IMR-90 (cell line): ENCODE data around the gene PDILT. TPM values are rescaled to one million over a fixed set of nuclear protein-coding genes. Genes with fewer than 3 reads are reported as not detected.
"Not testable (repeated sequence)": the region's sequence is repeated elsewhere in the genome, so short reads cannot be mapped to it uniquely, and the experiment has no call there.

ENCODE experiments used
- ATAC-seq: fragments of 200-7000 bp; cut with Tn5 transposase; 2 replicates; pipeline ENCODE4 v1.9.1; 2020; ENCODE audit warnings: low read depth, mild to moderate bottlenecking, moderate library complexity
- BruUV-seq: library from RNA; stranded (reverse); fragments of 400-500 nt; replicated peaks from 2 replicates; lab custom pipeline; 2021; lab: Mats Ljungman, UMichigan
- CTCF ChIA-PET: fragments of 300-600 bp; formaldehyde crosslinking; extraction: SDS; loops from one replicate; lab custom pipeline; 2021; ENCODE audit warnings: antibody characterized with exemption; lab: Yijun Ruan, JAX
- POLR2A ChIA-PET: fragments of 300-600 bp; sonication (Branson Sonifier 250); formaldehyde crosslinking; loops from one replicate; lab custom pipeline; 2022; ENCODE audit warnings: antibody characterized with exemption; ENCODE audit not compliant: unreplicated experiment; lab: Charles Lee
- DNase-seq: peaks from one replicate; pipeline ENCODE4 v3.0.0; 2013
- H2AFZ ChIP-seq: replicated peaks from 2 replicates; pipeline ENCODE3; 2013; ENCODE audit warnings: low read length, mild to moderate bottlenecking; ENCODE audit not compliant: poor library complexity
- H2AK5ac ChIP-seq: 2 replicates; pipeline ENCODE4 v1.6.1; 2013; ENCODE audit warnings: low read depth, low read length, inconsistent platforms
- H2AK9ac ChIP-seq: replicated peaks from 2 replicates; pipeline ENCODE3; 2013; ENCODE audit warnings: mild to moderate bottlenecking, low read depth, low read length, moderate library complexity; ENCODE audit not compliant: poor library complexity
- H2BK120ac ChIP-seq: 2 replicates; pipeline ENCODE4 v1.6.1; 2013; ENCODE audit warnings: low read depth, low read length, inconsistent platforms
- H2BK15ac ChIP-seq: 3 replicates; pipeline ENCODE4 v1.6.1; 2013; ENCODE audit warnings: low read depth, low read length, inconsistent platforms
- H2BK20ac ChIP-seq: 2 replicates; pipeline ENCODE4 v1.6.1; 2013; ENCODE audit warnings: low read depth, mild to moderate bottlenecking, inconsistent platforms, low read length, moderate library complexity
- H2BK5ac ChIP-seq: 2 replicates; pipeline ENCODE4 v1.6.1; 2013; ENCODE audit warnings: mild to moderate bottlenecking, low read depth, low read length, inconsistent platforms; ENCODE audit not compliant: poor library complexity, severe bottlenecking
- H3K14ac ChIP-seq: replicated peaks from 2 replicates; pipeline ENCODE4 v1.6.1; 2013; ENCODE audit warnings: low read depth, low read length, inconsistent platforms
- H3K18ac ChIP-seq: 2 replicates; pipeline ENCODE4 v1.6.1; 2013; ENCODE audit warnings: low read depth, low read length, control low read depth
- H3K23ac ChIP-seq: 2 replicates; pipeline ENCODE4 v1.6.1; 2013; ENCODE audit warnings: low read depth, low read length, inconsistent platforms
- H3K27ac ChIP-seq: 2 replicates; pipeline ENCODE4 v1.5.1; 2013; ENCODE audit warnings: mild to moderate bottlenecking, control low read depth, low read length; ENCODE audit not compliant: insufficient read depth
- H3K27me3 ChIP-seq: 2 replicates; pipeline ENCODE4 v1.6.1; 2013; ENCODE audit warnings: low read length; ENCODE audit not compliant: control insufficient read depth, insufficient read depth
- H3K36me3 ChIP-seq: 2 replicates; pipeline ENCODE4 v1.6.1; 2013; ENCODE audit warnings: low read length, mixed read lengths; ENCODE audit not compliant: control insufficient read depth, insufficient read depth
- H3K4ac ChIP-seq: 2 replicates; pipeline ENCODE4 v1.6.1; 2013; ENCODE audit warnings: low read depth, low read length, inconsistent platforms
- H3K4me1 ChIP-seq: 2 replicates; pipeline ENCODE4 v1.6.1; 2013; ENCODE audit warnings: low read length, mixed read lengths; ENCODE audit not compliant: control insufficient read depth, insufficient read depth
- H3K4me2 ChIP-seq: 2 replicates; pipeline ENCODE4 v1.6.1; 2013; ENCODE audit warnings: low read depth, mild to moderate bottlenecking, control low read depth, low read length, moderate library complexity
- H3K4me3 ChIP-seq: 2 replicates; pipeline ENCODE4 v1.5.1; 2013; ENCODE audit warnings: low read depth, mild to moderate bottlenecking, control low read depth, low read length, moderate library complexity; ENCODE audit not compliant: insufficient read depth
- H3K56ac ChIP-seq: 2 replicates; pipeline ENCODE4 v1.6.1; 2013; ENCODE audit warnings: low read length, inconsistent platforms; ENCODE audit not compliant: insufficient read depth; ENCODE audit errors: extremely low read depth
- H3K79me1 ChIP-seq, 2 experiments: 2 replicates each; pipeline ENCODE4 v1.6.1; 2013; ENCODE audit warnings: low read length in 2 of 2, inconsistent platforms in 1 of 2, low read depth in 1 of 2
- H3K9ac ChIP-seq: 2 replicates; pipeline ENCODE4 v1.6.1; 2013; ENCODE audit warnings: low read depth, low read length, control low read depth
- H3K9me1 ChIP-seq: 2 replicates; pipeline ENCODE4 v1.6.1; 2013; ENCODE audit warnings: low read length, inconsistent platforms; ENCODE audit not compliant: insufficient read depth
- H3K9me3 ChIP-seq: 2 replicates; pipeline ENCODE4 v1.6.1; 2013; ENCODE audit warnings: low read length; ENCODE audit not compliant: control insufficient read depth, insufficient read depth
- H4K20me1 ChIP-seq: 2 replicates; pipeline ENCODE4 v1.6.1; 2013; ENCODE audit warnings: low read length, inconsistent platforms; ENCODE audit not compliant: insufficient read depth
- H4K5ac ChIP-seq: 2 replicates; pipeline ENCODE4 v1.6.1; 2013; ENCODE audit warnings: mild to moderate bottlenecking, low read depth, low read length, control low read depth
- H4K8ac ChIP-seq, 2 experiments: 2 replicates each; pipeline ENCODE4 v1.6.1; 2013; ENCODE audit warnings: low read depth in 2 of 2, low read length in 2 of 2, control low read depth in 1 of 2, inconsistent platforms in 1 of 2
- H4K91ac ChIP-seq: 2 replicates; pipeline ENCODE4 v1.6.1; 2013; ENCODE audit warnings: low read depth, low read length, inconsistent platforms; ENCODE audit not compliant: insufficient read depth
- WGBS, 2 experiments: methylation state at CpG; one replicate each; pipeline versions ENCODE4 v1.1.5 to v1.1.7; 2013; ENCODE audit warnings: missing lambda C conversion rate in 2 of 2; ENCODE audit not compliant: insufficient read length in 1 of 2; ENCODE audit errors: extremely low coverage in 2 of 2; 5-methylcytosine and 5-hydroxymethylcytosine counted together
- dilution Hi-C: fragments of 300-500 bp; cut with HindIII; formaldehyde crosslinking; loops from one replicate; pipeline ENCODE4 v1.14.3; 2018; ENCODE audit warnings: low sequenced_read_pairs; ENCODE audit not compliant: unreplicated experiment
- in situ Hi-C: fragments of 300-500 bp; cut with MboI; formaldehyde crosslinking; loops from 3 replicates; pipeline ENCODE4 v1.14.3; 2019; ENCODE audit warnings: low sequenced_read_pairs, inconsistent platforms, mixed read lengths
- intact Hi-C: fragments of 100-400 bp; cut with micrococcal nuclease; formaldehyde crosslinking; loops from 2 replicates; pipeline ENCODE4 v1.10.0; 2022
- polyA plus RNA-seq, 3 experiments: library from polyadenylated mRNA; depleted of rRNA; stranded (reverse); fragments of >200 nt; gene quantifications; 2 replicates each; pipeline ENCODE4 v1.2.3, GENCODE V29; 2012; ENCODE audit warnings: low replicate concordance in 1 of 3
- total RNA-seq: library from RNA; depleted of rRNA; stranded (reverse); fragments of >200 nt; gene quantifications from 2 replicates; pipeline ENCODE4 v1.2.3, GENCODE V29; 2012

The PDILT gene
- total and polyA plus RNA-seq, 2 of the 4 experiments (the other 2 are of a cell fraction), result not detected

DNA sequence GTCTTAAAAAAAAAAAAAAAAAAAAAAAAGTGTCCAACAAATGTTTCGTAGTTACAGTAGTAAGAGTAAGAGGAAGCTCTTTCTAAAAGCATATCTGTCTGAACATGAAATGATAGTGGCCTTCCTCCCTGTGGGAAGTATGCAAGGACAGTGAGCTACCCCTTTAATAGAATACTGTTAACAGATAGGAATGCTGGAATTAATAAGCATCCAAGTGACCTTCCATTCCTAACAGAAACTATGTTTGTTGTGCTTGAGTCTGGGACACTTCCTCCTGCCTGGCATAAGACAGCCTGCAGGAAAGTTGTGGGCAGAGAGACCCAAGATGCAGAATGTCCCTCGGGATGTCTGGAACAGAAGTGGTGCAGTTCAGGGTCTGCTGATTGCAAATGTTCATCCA lies 34.4 kb upstream of the PDILT start:
- H4K20me1 ChIP-seq, H3K9ac ChIP-seq, H4K5ac ChIP-seq, H3K4ac ChIP-seq, H3K14ac ChIP-seq, H2BK5ac ChIP-seq, in situ Hi-C loops, dilution Hi-C loops, H3K36me3 ChIP-seq, H2BK15ac ChIP-seq, H2AK5ac ChIP-seq, POLR2A ChIA-PET, H3K18ac ChIP-seq, H3K27ac ChIP-seq, H3K9me1 ChIP-seq, H3K56ac ChIP-seq, CTCF ChIA-PET, intact Hi-C loops, H2AFZ ChIP-seq, H2AK9ac ChIP-seq, H3K27me3 ChIP-seq, H3K4me2 ChIP-seq, H3K9me3 ChIP-seq, DNase-seq, BruUV-seq, H4K91ac ChIP-seq, H4K8ac ChIP-seq, H3K4me1 ChIP-seq, ATAC-seq, H2BK120ac ChIP-seq, H3K79me1 ChIP-seq, H2BK20ac ChIP-seq, H3K4me3 ChIP-seq, H3K23ac ChIP-seq: not testable (repeated sequence)
- no CpG with 5 or more reads among the region's 2 CpGs for WGBS, 2 experiments
